Calu3 (cell line): Measurements from ENCODE around the gene SORCS1. TPM values are rescaled to one million over a fixed set of nuclear protein-coding genes. Genes with fewer than 3 reads are reported as not detected.

ENCODE experiments used
- BruUV-seq: library from RNA; stranded (reverse); fragments of 400-500 nt; replicated peaks from 2 replicates; lab custom pipeline; 2021; lab: Mats Ljungman, UMichigan
- CTCF ChIA-PET: fragments of 300-600 bp; sonication (Branson Sonifier 250); formaldehyde crosslinking; loops from one replicate; lab custom pipeline; 2022; ENCODE audit warnings: antibody characterized with exemption; lab: Charles Lee
- DNase-seq: peaks from one replicate; pipeline ENCODE4 v3.0.0; 2022
- H3K27ac Mint-ChIP-seq: one replicate; pipeline ENCODE4 v1.8.0; 2022; ENCODE audit warnings: mixed read lengths; ENCODE audit not compliant: unreplicated experiment
- H3K27me3 Mint-ChIP-seq: one replicate; pipeline ENCODE4 v1.8.0; 2022; ENCODE audit warnings: mixed read lengths; ENCODE audit not compliant: unreplicated experiment
- H3K36me3 Mint-ChIP-seq: one replicate; pipeline ENCODE4 v1.8.0; 2022; ENCODE audit warnings: mild to moderate bottlenecking, moderate library complexity, mixed read lengths; ENCODE audit not compliant: insufficient read depth, unreplicated experiment
- H3K4me1 Mint-ChIP-seq: one replicate; pipeline ENCODE4 v1.8.0; 2022; ENCODE audit warnings: mild to moderate bottlenecking, low read depth, mixed read lengths; ENCODE audit not compliant: unreplicated experiment
- H3K4me3 Mint-ChIP-seq: one replicate; pipeline ENCODE4 v1.8.0; 2022; ENCODE audit warnings: mild to moderate bottlenecking, low read depth, moderate library complexity, mixed read lengths; ENCODE audit not compliant: unreplicated experiment
- H3K9me3 Mint-ChIP-seq: one replicate; pipeline ENCODE4 v1.8.0; 2022; ENCODE audit warnings: low read depth, mixed read lengths; ENCODE audit not compliant: unreplicated experiment
- CTCF ChIP-seq: fragments of 200-600 bp; IDR thresholded peaks from one replicate; pipeline ENCODE4 v1.8.0; 2022; ENCODE audit warnings: antibody characterized with exemption; ENCODE audit not compliant: unreplicated experiment
- intact Hi-C: fragments of 100-400 bp; cut with micrococcal nuclease; formaldehyde crosslinking; loops from one replicate; pipeline ENCODE4 v1.10.0; 2022; ENCODE audit not compliant: unreplicated experiment
- total RNA-seq: library from RNA; stranded (reverse); gene quantifications from 2 replicates; pipeline ENCODE4 v1.2.3, GENCODE V29; 2022

The SORCS1 gene
- total RNA-seq, 1 experiment from 2014 or later, result not detected

- H3K9me3 Mint-ChIP-seq, result no peaks in the 10 kb centered on the region
- no peak for TF ChIP-seq CTCF
- no peaks in the 10 kb centered on the region for H3K27me3 Mint-ChIP-seq
- no peaks in the 10 kb centered on the region for H3K36me3 Mint-ChIP-seq
- no peak overlapping the region for H3K4me3 Mint-ChIP-seq
- BruUV-seq, result no TSS peak
- intact Hi-C loops, result no loop called here
- CTCF ChIA-PET, result no interaction called here
- DNase-seq, result no peak
- peaks cover 9% of the 10 kb centered on the region for H3K4me1 Mint-ChIP-seq
- H3K27ac Mint-ChIP-seq, result no peak overlapping the region
These were observed 588.0 kb downstream of the SORCS1 start for GRCh38 chr10:106576534-106576933.

DNA sequence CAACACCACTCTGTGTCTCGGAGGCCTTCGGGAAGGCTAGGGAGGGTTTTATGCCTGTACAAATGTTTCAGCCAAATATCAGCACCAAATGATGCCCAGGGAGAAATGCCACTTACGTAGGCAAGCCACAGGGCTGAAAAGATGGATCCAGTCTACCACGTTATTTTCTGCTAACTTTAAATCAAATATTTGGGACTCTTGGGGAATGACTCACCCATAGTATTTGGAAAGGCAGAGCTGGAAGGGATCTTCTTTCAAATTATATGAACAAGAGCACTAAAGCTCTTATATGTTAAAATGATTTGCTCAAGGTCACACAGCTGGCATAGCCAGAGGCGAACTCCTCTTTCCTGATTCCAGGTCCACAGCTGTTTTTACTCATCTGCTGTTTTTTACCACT lies 591.4 kb downstream of the SORCS1 start:
- Mint-ChIP-seq H3K36me3 (no peaks in the 10 kb centered on the region), H3K27ac (no peak overlapping the region), H3K4me3 (no peak overlapping the region)

GRCh38 chr10:106571192-106571946 lies 593.1 kb downstream of the SORCS1 start:
- CTCF ChIA-PET, result interaction anchor here (0.7 kb wide), 1 partner anchor 11 kb away, joined by 3 read pairs; no protein-coding TSS in a partner anchor
- no peak overlapping the region for H3K4me3 Mint-ChIP-seq
- intact Hi-C loops, result loop anchor here (1.0 to 5.0 kb wide), 2 partner anchors 41 to 170 kb away; no protein-coding TSS in a partner anchor
- no peak overlapping the region for H3K27ac Mint-ChIP-seq
- BruUV-seq, result no TSS peak
- DNase-seq, result peak; percentile 4
- peaks cover 9% of the 10 kb centered on the region for H3K4me1 Mint-ChIP-seq
- peak; percentile 37 for TF ChIP-seq CTCF
- H3K36me3 Mint-ChIP-seq, result no peaks in the 10 kb centered on the region
- H3K27me3 Mint-ChIP-seq, result no peaks in the 10 kb centered on the region
- H3K9me3 Mint-ChIP-seq, result no peaks in the 10 kb centered on the region

More for the DNA sequence above, 591.4 kb downstream of the SORCS1 start:
- no peaks in the 10 kb centered on the region for H3K27me3 Mint-ChIP-seq
- no TSS peak for BruUV-seq
- intact Hi-C loops, result loop anchor here (5.0 kb wide), 1 partner anchor 39 kb away; no protein-coding TSS in a partner anchor
- peaks cover 9% of the 10 kb centered on the region for H3K4me1 Mint-ChIP-seq
- no peak for DNase-seq
- H3K9me3 Mint-ChIP-seq, result no peaks in the 10 kb centered on the region
- TF ChIP-seq CTCF, result no peak
- CTCF ChIA-PET, result no interaction called here

GRCh38 chr10:106570268-106570667 lies 594.2 kb downstream of the SORCS1 start:
- no peaks in the 10 kb centered on the region for H3K9me3 Mint-ChIP-seq
- H3K27ac Mint-ChIP-seq, result no peak overlapping the region
- no peaks in the 10 kb centered on the region for H3K27me3 Mint-ChIP-seq
- no peak overlapping the region for H3K4me3 Mint-ChIP-seq
- DNase-seq, result no peak
- no peak for TF ChIP-seq CTCF
- no TSS peak for BruUV-seq
- no peaks in the 10 kb centered on the region for H3K36me3 Mint-ChIP-seq
- intact Hi-C loops, result loop anchor here (5.0 kb wide), 1 partner anchor 42 kb away; no protein-coding TSS in a partner anchor
- CTCF ChIA-PET, result no interaction called here
- peaks cover 9% of the 10 kb centered on the region for H3K4me1 Mint-ChIP-seq
